WTC11 (cell line): Measurements from ENCODE around the gene FETUB. TPM values are rescaled to one million over a fixed set of nuclear protein-coding genes. Genes with fewer than 3 reads are reported as not detected.

Experiments
- ATAC-seq: fragments of 200-7000 bp; cut with Tn5 transposase; 2 replicates; pipeline ENCODE4 v1.10.0; 2021; ENCODE audit warnings: mild to moderate bottlenecking, moderate library complexity
- CTCF ChIA-PET: fragments of 300-600 bp; sonication (Branson Sonifier 250); formaldehyde crosslinking; loops from one replicate; lab custom pipeline; 2021; ENCODE audit warnings: antibody characterized with exemption; lab: Charles Lee
- POLR2A ChIA-PET: fragments of 350-600 bp; sonication (Branson Sonifier 250); formaldehyde crosslinking; loops from one replicate; lab custom pipeline; 2021; ENCODE audit warnings: antibody characterized with exemption; lab: Charles Lee
- DNase-seq: peaks from one replicate; pipeline ENCODE4 v3.0.0; 2021; ENCODE audit warnings: low spot score
- H3K27ac Mint-ChIP-seq: 2 replicates; pipeline ENCODE4 v1.8.0; 2021; ENCODE audit warnings: mixed read lengths
- H3K27me3 Mint-ChIP-seq: 2 replicates; pipeline ENCODE4 v1.8.0; 2021; ENCODE audit warnings: low read depth, mild to moderate bottlenecking, moderate library complexity, mixed read lengths
- H3K36me3 Mint-ChIP-seq: 2 replicates; pipeline ENCODE4 v1.8.0; 2021; ENCODE audit warnings: mixed read lengths
- H3K4me1 Mint-ChIP-seq: 2 replicates; pipeline ENCODE4 v1.8.0; 2022; ENCODE audit warnings: mixed read lengths
- H3K4me3 Mint-ChIP-seq: 2 replicates; pipeline ENCODE4 v1.8.0; 2021; ENCODE audit warnings: mild to moderate bottlenecking, moderate library complexity, mixed read lengths
- H3K9me3 Mint-ChIP-seq: 2 replicates; pipeline ENCODE4 v1.8.0; 2021; ENCODE audit warnings: mixed read lengths
- CBFB ChIP-seq: sonication (generic); formaldehyde crosslinking; IDR thresholded peaks from 2 replicates; pipeline ENCODE4 v1.8.1; 2022; ENCODE audit warnings: mild to moderate bottlenecking, low read depth, missing genetic modification reagents
- CREM ChIP-seq: sonication (generic); formaldehyde crosslinking; IDR thresholded peaks from 2 replicates; pipeline ENCODE4 v1.8.1; 2022; ENCODE audit warnings: mild to moderate bottlenecking, missing genetic modification reagents, moderate library complexity
- FOXJ3 ChIP-seq: sonication (generic); formaldehyde crosslinking; IDR thresholded peaks from 2 replicates; pipeline ENCODE4 v1.9.0; 2021; ENCODE audit warnings: missing genetic modification reagents, mild to moderate bottlenecking, borderline replicate concordance
- FOXP1 ChIP-seq: sonication (generic); formaldehyde crosslinking; IDR thresholded peaks from 2 replicates; pipeline ENCODE4 v1.8.0; 2022; ENCODE audit warnings: missing genetic modification reagents, mild to moderate bottlenecking, moderate library complexity, borderline replicate concordance
- FOXP4 ChIP-seq: sonication (generic); formaldehyde crosslinking; IDR thresholded peaks from 2 replicates; pipeline ENCODE4 v1.8.0; 2022; ENCODE audit warnings: mild to moderate bottlenecking, missing genetic modification reagents
- GRHL2 ChIP-seq: fragments of 250-450 bp; sonication (Bioruptor Pico); IDR thresholded peaks from 2 replicates; pipeline ENCODE4 v1.8.0; 2022; ENCODE audit warnings: mild to moderate bottlenecking, moderate library complexity; ENCODE audit not compliant: insufficient replicate concordance, severe bottlenecking
- IRF2 ChIP-seq: sonication (generic); formaldehyde crosslinking; IDR thresholded peaks from 2 replicates; pipeline ENCODE4 v1.8.0; 2022; ENCODE audit warnings: low read depth, missing genetic modification reagents, borderline replicate concordance
- MYBL2 ChIP-seq: sonication (generic); formaldehyde crosslinking; IDR thresholded peaks from 2 replicates; pipeline ENCODE4 v1.8.1; 2023; ENCODE audit warnings: mild to moderate bottlenecking, moderate library complexity, missing genetic modification reagents
- NFYB ChIP-seq: sonication (generic); formaldehyde crosslinking; conservative IDR thresholded peaks from 2 replicates; pipeline ENCODE4 v1.8.0; 2022; ENCODE audit warnings: low read depth, missing genetic modification reagents
- NR1H2 ChIP-seq: sonication (generic); formaldehyde crosslinking; IDR thresholded peaks from 2 replicates; pipeline ENCODE4 v1.9.0; 2021; ENCODE audit warnings: mild to moderate bottlenecking, moderate library complexity, missing genetic modification reagents
- NR2C2 ChIP-seq: sonication (generic); formaldehyde crosslinking; IDR thresholded peaks from 2 replicates; pipeline ENCODE4 v1.8.0; 2022; ENCODE audit warnings: mild to moderate bottlenecking, missing genetic modification reagents
- NR3C1 ChIP-seq: sonication (generic); formaldehyde crosslinking; conservative IDR thresholded peaks from 2 replicates; pipeline ENCODE4 v1.8.1; 2023; ENCODE audit warnings: low read depth, mild to moderate bottlenecking, missing genetic modification reagents
- PREB ChIP-seq: sonication (generic); formaldehyde crosslinking; IDR thresholded peaks from 2 replicates; pipeline ENCODE4 v1.8.1; 2022; ENCODE audit warnings: mild to moderate bottlenecking, missing genetic modification reagents, moderate library complexity, borderline replicate concordance
- TCF7 ChIP-seq: sonication (generic); formaldehyde crosslinking; IDR thresholded peaks from 2 replicates; pipeline ENCODE4 v1.8.0; 2022; ENCODE audit warnings: mild to moderate bottlenecking, low read depth, missing genetic modification reagents, moderate library complexity
- TEAD1 ChIP-seq: sonication (generic); formaldehyde crosslinking; IDR thresholded peaks from 2 replicates; pipeline ENCODE4 v1.8.0; 2022; ENCODE audit warnings: mild to moderate bottlenecking, missing genetic modification reagents
- ZNF317 ChIP-seq: sonication (generic); formaldehyde crosslinking; IDR thresholded peaks from 2 replicates; pipeline ENCODE4 v1.8.1; 2023; ENCODE audit warnings: low read depth, mild to moderate bottlenecking, moderate library complexity, missing genetic modification reagents, borderline replicate concordance
- total RNA-seq: library from RNA; stranded (reverse); gene quantifications from 3 replicates; pipeline ENCODE4 v1.2.3, GENCODE V29; 2021
- TF ChIP-seq, protein P1 (sequence below): fragments of 200-600 bp; IDR thresholded peaks from 2 replicates; pipeline ENCODE4 v1.8.0; 2022; ENCODE audit warnings: antibody characterized with exemption
- TF ChIP-seq, protein P2 (sequence below): fragments of 250-450 bp; sonication (Bioruptor Pico); IDR thresholded peaks from 2 replicates; pipeline ENCODE4 v1.9.0; 2021; ENCODE audit warnings: mild to moderate bottlenecking
- TF ChIP-seq, protein P3 (sequence below): fragments of 250-450 bp; sonication (Bioruptor Pico); IDR thresholded peaks from 2 replicates; pipeline ENCODE4 v1.8.0; 2021; ENCODE audit warnings: mild to moderate bottlenecking

Gene FETUB
- total RNA-seq, 1 experiment from 2014 or later = not detected

DNA sequence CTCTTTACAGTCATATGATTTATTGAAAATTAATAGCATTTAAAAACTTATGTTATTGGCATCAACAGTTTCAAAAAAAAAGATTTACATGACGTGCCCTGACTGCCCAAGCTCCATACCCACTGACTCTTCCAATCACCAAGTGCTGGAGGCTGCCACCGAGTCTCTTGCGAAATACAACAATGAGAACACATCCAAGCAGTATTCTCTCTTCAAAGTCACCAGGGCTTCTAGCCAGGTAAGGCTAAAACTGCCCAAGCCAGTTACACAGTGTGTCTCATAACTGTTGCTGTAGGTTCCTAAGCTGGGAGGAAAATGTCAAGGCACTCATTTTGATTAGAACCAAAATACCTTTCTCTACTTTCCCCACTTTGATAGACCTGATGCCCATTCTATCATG is 4.5 kb downstream of the FETUB start (continued):
- TF ChIP-seq PREB (CRISPR knock-in tag) = no peak
- TF ChIP-seq IRF2 (CRISPR knock-in tag) = no peak
- TF ChIP-seq ZNF317 (CRISPR knock-in tag) = no peak
- no peak for TF ChIP-seq TCF7 (CRISPR knock-in tag)
- TF ChIP-seq TEAD1 (CRISPR knock-in tag) = no peak
- no peak for TF ChIP-seq FOXP1 (CRISPR knock-in tag)
- TF ChIP-seq, protein P1, sequence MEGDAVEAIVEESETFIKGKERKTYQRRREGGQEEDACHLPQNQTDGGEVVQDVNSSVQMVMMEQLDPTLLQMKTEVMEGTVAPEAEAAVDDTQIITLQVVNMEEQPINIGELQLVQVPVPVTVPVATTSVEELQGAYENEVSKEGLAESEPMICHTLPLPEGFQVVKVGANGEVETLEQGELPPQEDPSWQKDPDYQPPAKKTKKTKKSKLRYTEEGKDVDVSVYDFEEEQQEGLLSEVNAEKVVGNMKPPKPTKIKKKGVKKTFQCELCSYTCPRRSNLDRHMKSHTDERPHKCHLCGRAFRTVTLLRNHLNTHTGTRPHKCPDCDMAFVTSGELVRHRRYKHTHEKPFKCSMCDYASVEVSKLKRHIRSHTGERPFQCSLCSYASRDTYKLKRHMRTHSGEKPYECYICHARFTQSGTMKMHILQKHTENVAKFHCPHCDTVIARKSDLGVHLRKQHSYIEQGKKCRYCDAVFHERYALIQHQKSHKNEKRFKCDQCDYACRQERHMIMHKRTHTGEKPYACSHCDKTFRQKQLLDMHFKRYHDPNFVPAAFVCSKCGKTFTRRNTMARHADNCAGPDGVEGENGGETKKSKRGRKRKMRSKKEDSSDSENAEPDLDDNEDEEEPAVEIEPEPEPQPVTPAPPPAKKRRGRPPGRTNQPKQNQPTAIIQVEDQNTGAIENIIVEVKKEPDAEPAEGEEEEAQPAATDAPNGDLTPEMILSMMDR = no peak
- no peak for TF ChIP-seq MYBL2

- H3K27ac Mint-ChIP-seq = no peak overlapping the region
- POLR2A ChIA-PET = no interaction called here
- DNase-seq (no peak), ATAC-seq (no peak)
- peaks cover 25% of the 10 kb centered on the region for H3K4me1 Mint-ChIP-seq
- CTCF ChIA-PET = interaction anchor here (1.0 kb wide), 1 partner anchor 32 kb away, joined by 6 read pairs; no protein-coding TSS in a partner anchor
- H3K36me3 Mint-ChIP-seq = no peaks in the 10 kb centered on the region
- TF ChIP-seq, protein P2, sequence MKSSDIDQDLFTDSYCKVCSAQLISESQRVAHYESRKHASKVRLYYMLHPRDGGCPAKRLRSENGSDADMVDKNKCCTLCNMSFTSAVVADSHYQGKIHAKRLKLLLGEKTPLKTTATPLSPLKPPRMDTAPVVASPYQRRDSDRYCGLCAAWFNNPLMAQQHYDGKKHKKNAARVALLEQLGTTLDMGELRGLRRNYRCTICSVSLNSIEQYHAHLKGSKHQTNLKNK (CRISPR knock-in tag) = no peak
- TF ChIP-seq NR1H2 (CRISPR knock-in tag) = no peak
- no peak for TF ChIP-seq FOXP4 (CRISPR knock-in tag)
- no peak for TF ChIP-seq NFYB (CRISPR knock-in tag)
- TF ChIP-seq NR2C2 (CRISPR knock-in tag) = no peak
- no peak for TF ChIP-seq GRHL2 (CRISPR knock-in tag)
- TF ChIP-seq FOXJ3 (CRISPR knock-in tag) = no peak
- TF ChIP-seq, protein P3, sequence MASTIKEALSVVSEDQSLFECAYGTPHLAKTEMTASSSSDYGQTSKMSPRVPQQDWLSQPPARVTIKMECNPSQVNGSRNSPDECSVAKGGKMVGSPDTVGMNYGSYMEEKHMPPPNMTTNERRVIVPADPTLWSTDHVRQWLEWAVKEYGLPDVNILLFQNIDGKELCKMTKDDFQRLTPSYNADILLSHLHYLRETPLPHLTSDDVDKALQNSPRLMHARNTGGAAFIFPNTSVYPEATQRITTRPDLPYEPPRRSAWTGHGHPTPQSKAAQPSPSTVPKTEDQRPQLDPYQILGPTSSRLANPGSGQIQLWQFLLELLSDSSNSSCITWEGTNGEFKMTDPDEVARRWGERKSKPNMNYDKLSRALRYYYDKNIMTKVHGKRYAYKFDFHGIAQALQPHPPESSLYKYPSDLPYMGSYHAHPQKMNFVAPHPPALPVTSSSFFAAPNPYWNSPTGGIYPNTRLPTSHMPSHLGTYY (CRISPR knock-in tag) = no peak
- no peak for TF ChIP-seq CBFB
- TF ChIP-seq CREM (CRISPR knock-in tag) = no peak
- TF ChIP-seq, protein P1 = no peak
- TF ChIP-seq NR3C1 (CRISPR knock-in tag) = no peak
- no peaks in the 10 kb centered on the region for H3K9me3 Mint-ChIP-seq
- H3K4me3 Mint-ChIP-seq = no peak overlapping the region
- peaks cover 11% of the 10 kb centered on the region for H3K27me3 Mint-ChIP-seq
These were observed 5.9 kb downstream of the FETUB start for GRCh38 chr3:186646106-186646505.
